T-helper 1 cell treated with Interleukin-12 subunit alpha and Interleukin-12 subunit beta and Interleukin-4 antibody, amounts not matched to agents 30 μg/mL and 1 μg/mL, for 36 hours (primary cell): ENCODE data around the gene PSMG4.

Experiments used
- H3K27ac Mint-ChIP-seq: one replicate; pipeline ENCODE4 v1.8.0; 2021; ENCODE audit warnings: mild to moderate bottlenecking, mixed read lengths
- H3K27me3 Mint-ChIP-seq: one replicate; pipeline ENCODE4 v1.8.0; 2021; ENCODE audit warnings: low read depth, mixed read lengths
- H3K36me3 Mint-ChIP-seq: one replicate; pipeline ENCODE4 v1.8.0; 2021; ENCODE audit warnings: low read depth, mixed read lengths
- H3K4me1 Mint-ChIP-seq: one replicate; pipeline ENCODE4 v1.8.0; 2021; ENCODE audit warnings: low read depth, mixed read lengths
- H3K4me3 Mint-ChIP-seq: one replicate; pipeline ENCODE4 v1.8.0; 2021; ENCODE audit warnings: mild to moderate bottlenecking, moderate library complexity, mixed read lengths
- H3K9me3 Mint-ChIP-seq: one replicate; pipeline ENCODE4 v1.8.0; 2021; ENCODE audit warnings: mixed read lengths

Gene PSMG4

DNA sequence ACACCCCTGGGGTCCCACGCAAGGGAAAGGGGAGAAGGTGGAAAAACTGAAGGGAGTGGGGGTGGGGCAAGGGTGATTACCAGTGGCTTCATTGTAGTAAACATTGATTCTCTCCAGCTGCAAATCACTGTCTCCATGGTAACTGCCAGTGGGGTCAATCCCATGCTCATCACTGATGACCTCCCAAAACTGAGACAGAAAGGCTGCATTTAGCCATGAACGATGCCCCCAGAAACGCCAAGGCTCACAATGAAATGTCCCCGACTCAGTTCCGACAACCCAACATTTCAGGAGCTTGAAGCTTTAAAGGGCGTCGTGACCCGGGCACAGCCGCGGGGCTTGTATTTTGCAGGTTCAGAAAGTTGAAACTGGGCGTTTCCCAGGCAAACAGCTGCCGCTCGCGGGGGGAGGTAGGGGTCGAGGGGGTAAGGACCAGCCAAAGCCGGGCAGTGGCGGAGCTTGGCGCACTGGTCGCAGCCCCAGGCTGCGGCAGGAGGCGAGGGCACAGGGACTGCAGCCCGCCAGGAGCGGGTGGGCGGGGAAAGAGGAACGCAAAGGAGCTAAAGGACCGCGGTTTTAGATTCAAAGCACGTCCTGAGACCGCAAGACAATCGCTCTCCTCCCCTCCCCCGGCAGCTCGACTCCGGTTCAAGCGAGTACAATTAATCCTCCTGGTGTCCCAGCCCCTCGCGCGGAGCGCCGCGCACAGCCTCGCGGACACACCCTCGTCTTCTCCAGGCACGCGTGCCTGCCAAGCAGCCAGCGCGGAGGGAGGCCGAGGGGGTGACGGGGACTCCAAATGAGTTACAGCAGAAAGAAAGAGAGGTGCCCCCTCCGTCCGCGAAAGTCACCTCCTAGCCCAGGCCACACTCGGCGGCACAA lies 32.0 kb upstream of the PSMG4 start:
- Mint-ChIP-seq H3K27me3 (peaks cover 77% of the 10 kb centered on the region), H3K36me3 (no peaks in the 10 kb centered on the region), H3K27ac (no peak overlapping the region), H3K4me1 (peaks cover 22% of the 10 kb centered on the region), H3K9me3 (peaks cover 6% of the 10 kb centered on the region), H3K4me3 (peak overlapping the region; percentile 68)

DNA sequence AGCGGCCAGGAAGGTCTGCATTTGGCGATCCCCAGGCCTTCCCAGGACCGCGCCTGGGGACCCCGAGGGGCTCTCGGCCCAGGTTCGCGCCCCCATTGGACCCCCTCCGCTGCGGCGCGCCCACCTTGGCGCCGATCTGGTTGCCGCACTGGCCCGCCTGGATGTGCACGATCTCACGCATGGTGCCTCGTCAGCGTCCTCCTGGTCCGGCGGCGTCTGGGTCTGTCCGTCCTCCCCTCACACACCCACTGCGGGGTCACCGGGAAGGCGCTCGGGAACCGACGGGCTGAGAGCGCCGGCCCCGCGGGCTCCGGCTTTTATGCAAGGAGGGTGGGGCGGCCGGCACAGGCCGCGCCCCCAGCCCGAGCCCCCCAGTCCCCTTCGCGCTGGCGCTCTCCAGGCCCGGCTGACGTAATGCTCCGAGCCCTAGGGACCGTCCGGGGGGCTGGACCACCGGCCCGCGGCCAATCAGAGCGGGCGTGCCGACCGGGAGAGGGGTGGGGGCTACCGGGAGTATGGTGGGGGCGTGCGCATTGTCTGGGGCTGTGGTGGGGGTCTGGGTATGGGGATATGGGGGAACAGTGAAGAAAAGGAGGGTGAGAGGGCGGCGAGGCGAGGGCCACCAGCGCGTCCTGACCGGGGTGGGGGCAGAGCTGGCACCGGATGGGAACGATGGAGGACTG lies 31.2 kb upstream of the PSMG4 start, which contains the start of gene TUBB2B:
TSS of gene TUBB2B (minus strand) at position 291 of the 683 bp plus-strand sequence. CDS start at position 181, 110 bp downstream.
- peak within 1 kb of the TSS; percentile 68 for H3K4me3 Mint-ChIP-seq
- peaks cover 25% of the 10 kb centered on the region for H3K4me1 Mint-ChIP-seq
- no peaks in the 10 kb centered on the region for H3K36me3 Mint-ChIP-seq
- no peaks in the 10 kb centered on the region for H3K9me3 Mint-ChIP-seq
- H3K27ac Mint-ChIP-seq: no peak within 1 kb of the TSS
- peaks cover 81% of the 10 kb centered on the region for H3K27me3 Mint-ChIP-seq

DNA sequence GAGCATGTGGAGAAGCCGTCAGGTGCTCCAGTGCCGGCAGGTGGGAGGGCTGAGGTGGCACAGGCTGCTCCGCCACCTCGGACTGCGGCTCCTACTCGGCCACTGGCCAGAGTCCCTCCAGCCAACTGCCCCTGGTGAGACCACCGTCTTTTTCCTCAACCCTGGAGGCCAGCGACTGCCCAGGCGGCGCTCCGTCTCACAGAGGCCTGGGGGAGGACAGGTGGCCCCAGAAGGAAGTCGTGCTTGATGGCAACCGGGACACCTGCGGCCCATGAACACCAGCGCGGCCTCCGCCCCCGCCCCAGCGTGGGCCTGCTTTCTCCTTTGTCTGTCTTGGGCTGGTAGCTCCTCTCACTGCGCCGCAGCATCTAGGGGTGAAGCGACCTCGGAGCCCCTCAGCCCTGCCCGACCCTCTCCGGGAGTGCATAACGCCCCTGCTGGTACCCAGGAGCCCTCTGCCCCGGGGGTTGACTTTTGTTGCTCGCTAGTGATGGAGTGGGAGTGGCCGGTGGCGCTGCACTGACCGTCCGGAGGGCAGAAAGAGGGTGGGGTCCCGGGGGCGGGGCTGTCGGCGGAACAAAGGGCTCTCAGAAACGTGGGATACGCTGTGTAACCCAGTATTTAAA lies 30.6 kb upstream of the PSMG4 start:
- Mint-ChIP-seq H3K27me3 (peaks cover 86% of the 10 kb centered on the region), H3K36me3 (no peaks in the 10 kb centered on the region), H3K27ac (no peak overlapping the region), H3K4me3 (peak overlapping the region; percentile 63), H3K9me3 (no peaks in the 10 kb centered on the region), H3K4me1 (peaks cover 25% of the 10 kb centered on the region)

DNA sequence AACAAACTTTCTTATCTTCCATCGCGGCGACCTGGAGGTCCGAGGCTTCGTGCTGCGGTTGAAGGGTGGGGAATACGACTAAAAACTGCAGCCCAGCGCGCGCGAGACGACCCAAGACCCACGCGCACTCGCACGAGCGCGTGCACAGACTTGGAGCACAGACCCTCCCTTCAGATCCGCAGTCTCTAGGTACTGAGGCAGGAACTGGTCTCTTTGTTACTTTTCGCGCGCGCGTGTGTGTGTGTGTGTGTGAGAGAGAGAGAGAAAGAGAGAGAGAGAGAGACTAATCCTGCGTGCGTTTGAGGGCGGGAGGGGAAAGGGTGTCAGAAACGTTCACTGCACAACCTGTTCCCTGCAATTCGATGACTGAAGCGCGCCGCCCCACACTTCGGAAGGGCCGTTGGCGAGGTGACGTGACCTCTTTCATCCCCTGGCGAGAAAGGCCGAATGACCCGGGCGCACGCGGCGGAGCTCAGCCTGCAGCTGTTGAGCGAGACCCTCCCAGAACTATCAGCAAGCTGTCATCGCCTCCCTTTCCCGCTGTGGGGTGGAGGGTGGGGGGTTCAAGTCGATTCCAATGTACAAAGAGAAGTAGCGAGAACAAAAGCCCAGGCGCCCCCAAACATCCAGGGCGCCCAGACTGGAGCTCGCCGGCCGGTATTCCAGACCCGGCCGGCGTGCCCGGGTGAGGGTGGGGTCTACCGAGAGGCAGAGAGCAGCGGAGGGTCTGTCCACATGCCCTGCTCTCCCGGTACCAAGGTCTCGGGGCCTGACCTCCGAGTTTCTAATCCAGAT lies 29.8 kb upstream of the PSMG4 start:
- Mint-ChIP-seq H3K4me3 (peak overlapping the region; percentile 85), H3K4me1 (peaks cover 25% of the 10 kb centered on the region), H3K9me3 (no peaks in the 10 kb centered on the region), H3K36me3 (no peaks in the 10 kb centered on the region), H3K27ac (peak overlapping the region; percentile 42), H3K27me3 (peaks cover 89% of the 10 kb centered on the region)

DNA sequence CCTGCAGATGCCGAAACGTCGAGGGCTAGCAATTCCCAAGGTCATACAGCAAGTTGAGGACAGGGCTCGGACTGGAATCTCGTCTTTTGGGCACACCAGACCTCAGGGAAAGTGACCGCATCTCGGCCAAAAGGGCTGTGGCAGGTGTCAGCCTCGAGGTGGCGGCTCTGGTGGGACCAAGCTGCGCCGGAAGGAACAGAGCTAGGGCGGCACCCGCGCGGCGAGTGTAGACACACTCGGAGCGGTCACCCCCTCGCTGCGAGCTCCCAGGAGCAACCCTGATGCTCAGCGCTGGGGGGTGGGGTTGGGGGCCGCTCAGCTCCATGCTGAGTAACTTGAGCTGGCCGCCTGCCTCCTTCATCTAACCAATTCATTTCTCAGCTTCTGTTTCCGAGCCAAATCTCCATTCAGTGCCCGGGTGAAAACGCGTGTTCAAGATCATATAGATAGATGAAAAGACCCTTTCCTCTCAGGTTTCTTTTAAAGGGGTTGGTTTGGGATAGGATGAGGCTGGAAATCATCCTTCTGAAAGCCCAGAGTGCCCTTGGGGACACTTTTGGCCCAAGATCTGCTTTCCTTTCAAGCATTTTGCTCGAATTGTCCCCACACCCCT lies 29.1 kb upstream of the PSMG4 start:
- no peak overlapping the region for H3K27ac Mint-ChIP-seq
- H3K36me3 Mint-ChIP-seq: no peaks in the 10 kb centered on the region
- no peak overlapping the region for H3K4me3 Mint-ChIP-seq
- peaks cover 89% of the 10 kb centered on the region for H3K27me3 Mint-ChIP-seq
- peaks cover 25% of the 10 kb centered on the region for H3K4me1 Mint-ChIP-seq
- no peaks in the 10 kb centered on the region for H3K9me3 Mint-ChIP-seq

DNA sequence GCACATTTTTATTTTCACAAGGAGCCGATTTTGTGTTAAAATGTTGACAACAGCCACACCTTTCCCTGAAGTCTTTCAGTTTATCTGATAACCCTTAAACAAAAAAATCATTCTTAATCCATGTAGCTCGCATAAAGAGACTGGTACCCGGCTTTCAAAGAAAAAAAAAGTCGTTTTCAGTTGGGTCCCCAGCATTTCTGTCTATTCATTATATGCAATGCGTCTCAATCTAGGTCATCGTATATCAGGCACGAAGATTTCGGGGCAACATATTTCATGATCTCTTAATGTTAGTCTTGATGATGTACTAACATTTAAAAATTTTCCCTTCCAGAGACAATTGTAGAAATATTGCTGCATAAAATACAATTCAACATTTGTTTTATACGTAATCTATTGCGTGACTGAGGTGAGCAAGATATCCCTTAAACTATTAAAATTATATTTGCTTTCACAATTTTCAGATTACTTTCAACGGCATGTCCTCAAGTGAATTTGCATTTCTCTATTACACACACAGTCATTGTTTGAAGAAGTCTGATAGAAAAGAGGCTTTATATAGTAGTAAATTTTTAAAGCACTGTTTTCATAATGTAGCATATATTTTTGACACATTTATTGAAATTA lies 28.4 kb upstream of the PSMG4 start:
- no peaks in the 10 kb centered on the region for H3K9me3 Mint-ChIP-seq
- peaks cover 94% of the 10 kb centered on the region for H3K27me3 Mint-ChIP-seq
- peaks cover 25% of the 10 kb centered on the region for H3K4me1 Mint-ChIP-seq
- H3K4me3 Mint-ChIP-seq: no peak overlapping the region
- H3K27ac Mint-ChIP-seq: peak overlapping the region; percentile 7
- no peaks in the 10 kb centered on the region for H3K36me3 Mint-ChIP-seq

DNA sequence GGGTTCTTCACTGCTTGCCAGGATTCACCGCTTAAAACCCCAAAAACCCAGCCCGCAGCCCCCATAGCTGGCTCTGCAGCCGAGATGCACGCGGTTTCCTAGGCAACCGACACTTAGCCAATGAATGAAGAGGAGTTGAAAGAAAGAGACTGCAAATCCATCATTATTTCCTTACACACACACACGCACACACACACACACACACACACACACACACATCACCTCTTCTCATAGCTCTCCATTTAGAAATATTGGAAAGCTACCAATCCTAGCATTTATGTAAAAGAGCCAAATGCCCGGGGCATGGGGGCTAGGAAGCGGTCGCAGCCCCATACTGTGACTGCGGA lies 27.9 kb upstream of the PSMG4 start:
- no peak overlapping the region for H3K27ac Mint-ChIP-seq

DNA sequence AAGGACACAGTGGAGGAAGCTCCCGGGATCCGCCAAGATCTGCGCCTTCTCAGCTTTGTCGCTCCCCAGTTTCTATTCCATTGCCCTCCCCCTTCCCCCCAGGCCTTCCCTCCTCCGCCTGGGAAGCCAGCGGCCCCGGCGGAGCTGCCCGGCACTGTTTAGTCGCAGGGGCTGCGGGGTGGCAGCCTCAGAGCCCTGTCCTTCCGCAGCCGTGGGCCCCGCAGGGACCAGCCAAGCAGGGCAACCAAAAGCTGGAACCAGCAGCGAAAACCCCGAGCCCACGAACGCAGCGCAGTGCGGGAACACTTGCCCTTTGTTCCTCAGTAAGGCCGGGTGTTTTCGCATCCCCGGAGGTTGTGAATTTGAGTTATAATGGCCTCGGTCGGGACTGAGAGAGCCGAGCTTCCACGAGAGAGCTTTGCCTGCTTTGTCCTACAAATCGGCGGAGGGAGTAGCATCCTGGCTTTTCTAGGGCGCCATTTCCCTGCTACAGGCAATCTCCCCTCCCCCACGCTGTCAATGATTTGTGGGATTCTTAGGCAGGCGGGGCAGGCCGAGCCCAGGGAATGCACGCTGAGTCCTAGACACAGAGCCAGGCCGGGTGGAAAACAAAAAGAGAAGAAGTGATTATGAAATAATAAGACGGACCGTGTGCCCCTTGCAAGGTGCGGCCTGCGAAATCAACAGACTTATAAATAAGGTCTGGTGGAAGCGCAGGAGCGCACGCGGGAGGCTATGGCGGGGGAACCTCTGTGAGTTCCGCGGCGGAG lies 27.3 kb upstream of the PSMG4 start:
- Mint-ChIP-seq H3K4me1 (peaks cover 24% of the 10 kb centered on the region), H3K36me3 (no peaks in the 10 kb centered on the region), H3K4me3 (peak overlapping the region; percentile 35), H3K27ac (no peak overlapping the region), H3K9me3 (no peaks in the 10 kb centered on the region), H3K27me3 (peaks cover 94% of the 10 kb centered on the region)

More for the DNA sequence above, 27.9 kb upstream of the PSMG4 start:
- Mint-ChIP-seq H3K4me1 (peaks cover 25% of the 10 kb centered on the region), H3K36me3 (no peaks in the 10 kb centered on the region), H3K4me3 (peak overlapping the region; percentile 38), H3K27me3 (peaks cover 94% of the 10 kb centered on the region), H3K9me3 (no peaks in the 10 kb centered on the region)

DNA sequence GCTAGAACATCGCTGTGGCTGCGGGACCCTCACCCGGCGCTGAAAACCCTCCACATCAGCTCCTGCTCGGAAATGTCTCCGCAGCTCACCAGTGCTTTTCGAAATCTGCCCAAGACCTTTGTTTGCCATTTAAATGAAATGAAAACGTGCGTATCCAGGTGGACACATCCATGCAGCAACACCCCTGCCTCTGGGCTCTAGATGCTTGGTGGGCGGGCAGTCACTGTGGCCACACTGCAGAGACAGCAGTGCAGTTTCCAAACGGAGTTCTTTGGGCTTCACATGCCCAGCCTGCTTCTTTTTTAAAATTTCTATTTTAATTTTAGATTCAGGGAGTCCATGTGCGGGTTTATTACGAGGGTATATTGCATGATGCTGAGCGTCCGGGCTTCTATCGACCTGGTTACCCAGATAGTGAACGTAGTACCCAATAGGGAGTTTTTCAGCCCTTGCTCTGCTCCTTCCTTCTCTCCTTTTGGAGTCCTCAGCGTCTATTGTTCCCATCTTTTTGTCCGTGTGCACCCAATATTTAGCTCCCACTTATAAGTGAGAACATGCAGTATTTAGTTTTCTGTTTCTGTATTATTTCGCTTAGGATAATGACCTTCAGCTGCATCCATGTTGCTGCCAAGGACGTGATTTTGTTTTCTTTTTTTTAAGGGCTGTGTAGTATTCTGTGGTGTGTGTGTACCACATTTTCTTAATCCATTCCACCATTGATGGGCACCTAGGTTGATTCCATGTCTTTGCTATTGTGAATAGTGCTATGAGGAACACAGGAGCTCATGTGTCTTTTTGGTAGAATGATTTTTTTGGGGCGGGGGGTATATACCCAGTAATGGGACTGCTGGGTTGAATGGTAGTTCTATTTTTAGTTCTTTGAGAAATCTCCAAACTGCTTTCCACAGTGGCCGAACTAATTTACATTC lies 26.5 kb upstream of the PSMG4 start:
- Mint-ChIP-seq H3K27me3 (peaks cover 94% of the 10 kb centered on the region), H3K4me3 (no peak overlapping the region), H3K36me3 (no peaks in the 10 kb centered on the region), H3K27ac (no peak overlapping the region), H3K4me1 (peaks cover 20% of the 10 kb centered on the region), H3K9me3 (no peaks in the 10 kb centered on the region)

DNA sequence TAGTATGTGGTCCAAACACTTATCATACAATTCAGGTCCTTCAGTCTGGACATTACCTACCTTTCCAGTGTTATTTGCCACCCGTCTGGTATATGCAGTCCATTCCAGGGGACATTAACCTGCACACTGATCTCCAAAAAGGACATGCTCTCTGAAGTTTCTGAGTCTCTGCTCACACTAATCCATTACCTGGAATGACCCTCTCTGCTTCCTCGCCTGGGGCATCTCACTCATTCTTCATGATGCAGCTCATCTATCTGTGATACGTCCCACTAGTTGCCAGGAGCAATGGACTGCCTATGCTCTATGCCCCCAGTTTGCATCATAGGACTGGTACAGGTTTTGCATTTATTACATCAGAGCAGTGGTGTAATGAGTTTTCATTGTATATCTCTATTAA lies 25.4 kb upstream of the PSMG4 start:
- H3K36me3 Mint-ChIP-seq: no peaks in the 10 kb centered on the region
- H3K27ac Mint-ChIP-seq: no peak overlapping the region
- no peaks in the 10 kb centered on the region for H3K9me3 Mint-ChIP-seq
- H3K4me1 Mint-ChIP-seq: peaks cover 18% of the 10 kb centered on the region
- H3K27me3 Mint-ChIP-seq: peaks cover 97% of the 10 kb centered on the region
- H3K4me3 Mint-ChIP-seq: no peak overlapping the region

DNA sequence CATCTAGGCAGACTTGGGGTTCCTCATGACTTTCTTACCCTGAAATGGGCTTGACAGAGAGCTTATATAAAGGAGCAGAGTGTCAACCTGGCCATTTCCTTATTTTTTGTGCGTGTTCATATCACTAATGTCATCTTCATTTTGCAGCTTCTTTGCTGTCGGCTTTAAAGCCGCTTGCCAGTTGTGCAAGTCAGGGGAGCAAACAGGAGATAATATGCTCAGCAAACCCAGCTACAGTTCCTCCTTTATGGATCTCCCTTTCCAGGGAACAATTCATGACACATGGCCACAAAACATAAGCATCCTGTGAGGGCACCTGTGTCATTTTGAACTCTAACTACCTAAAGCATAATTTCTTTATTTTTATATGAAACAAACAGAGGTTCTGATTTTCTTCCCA lies 24.8 kb upstream of the PSMG4 start:
- Mint-ChIP-seq H3K27me3 (peaks cover 96% of the 10 kb centered on the region), H3K36me3 (no peaks in the 10 kb centered on the region), H3K4me3 (no peak overlapping the region), H3K4me1 (peaks cover 15% of the 10 kb centered on the region), H3K9me3 (no peaks in the 10 kb centered on the region), H3K27ac (no peak overlapping the region)

DNA sequence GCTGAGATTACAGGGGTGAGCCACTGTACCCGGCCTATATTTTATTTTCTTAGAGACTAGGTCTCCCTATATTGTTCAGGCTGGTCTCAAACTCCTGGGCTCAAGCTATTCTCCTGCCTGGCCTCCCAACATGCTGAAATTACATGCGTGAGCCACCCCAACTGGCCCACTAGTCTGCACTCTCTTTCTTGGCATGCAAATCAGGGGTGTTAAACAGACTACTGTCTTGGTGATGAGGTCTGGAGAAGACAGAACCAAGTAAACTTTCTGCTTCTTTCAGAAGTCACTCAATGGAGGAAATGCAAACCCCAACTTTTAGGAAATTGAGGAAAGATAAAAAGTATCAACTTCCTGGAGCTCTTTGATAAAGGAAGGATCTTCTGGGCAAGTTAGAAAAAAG lies 23.3 kb upstream of the PSMG4 start:
- Mint-ChIP-seq H3K36me3 (no peaks in the 10 kb centered on the region), H3K27me3 (peaks cover 85% of the 10 kb centered on the region), H3K4me1 (peaks cover 9% of the 10 kb centered on the region), H3K4me3 (no peak overlapping the region), H3K9me3 (no peaks in the 10 kb centered on the region), H3K27ac (no peak overlapping the region)
